ENCODE results near the gene IFNG-AS1. TPM values are rescaled to one million over a fixed set of nuclear protein-coding genes. Genes with fewer than 3 reads are reported as not detected.

Gene IFNG-AS1
- polyA plus RNA-seq, result not detected

DNA sequence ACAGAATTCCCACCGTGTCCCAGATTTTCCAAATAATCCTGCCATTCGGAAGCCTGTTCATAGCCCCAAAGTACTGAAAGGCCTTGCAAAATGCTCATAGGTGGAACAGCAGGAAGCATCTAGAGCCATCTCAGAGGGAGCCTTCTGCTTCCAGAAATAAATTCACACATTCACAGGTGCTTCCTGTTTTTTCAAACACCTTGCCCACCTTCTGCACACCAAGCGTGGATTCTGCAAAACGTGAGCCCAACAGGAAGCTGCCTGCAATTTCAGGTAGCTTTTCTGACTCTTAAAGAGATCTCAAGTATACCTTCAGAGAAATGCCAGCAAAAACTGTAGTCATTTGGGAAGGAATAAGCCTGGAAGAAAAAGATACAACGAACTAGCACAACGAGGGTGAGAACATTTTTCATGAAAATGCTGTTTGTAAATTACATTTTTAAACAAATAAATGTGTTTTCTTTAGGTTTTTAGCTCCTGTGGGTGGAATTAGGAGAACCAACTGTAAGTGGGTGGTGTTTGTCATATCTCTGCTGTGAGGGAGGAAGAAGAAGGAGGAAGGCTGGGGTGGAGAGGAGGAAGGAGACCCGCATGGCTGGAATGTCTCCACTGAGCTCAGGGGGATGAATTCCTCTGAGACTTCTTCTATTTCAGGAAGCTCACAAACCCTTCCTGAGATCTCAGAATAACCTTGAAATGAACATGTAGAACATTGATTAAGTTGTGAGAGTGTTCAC lies at the start of gene IFNG-AS1:
TSS of gene IFNG-AS1 (plus strand) at position 264 of the 737 bp plus-strand sequence.
- H3K27ac ChIP-seq (ENCODE audit: low read depth in 2 of 2, low read length in 1 of 2), result no peak within 1 kb of the TSS
- WGBS, 2 donors, result 53 to 57% methylated on average over 7 of the region's 7 CpGs
- no peaks in the 10 kb centered on the region for H3K36me3 ChIP-seq (ENCODE audit: control insufficient read depth in 2 of 2, insufficient read depth in 2 of 2, low read length in 1 of 2)
- H3K27me3 ChIP-seq (ENCODE audit: control insufficient read depth in 1 of 2, insufficient read depth in 2 of 2, low read length in 2 of 2), result peaks cover 0 to 2% of the 10 kb centered on the region in 2 donors
- H3K4me1 ChIP-seq (ENCODE audit: control insufficient read depth in 2 of 2, insufficient read depth in 2 of 2, low read length in 1 of 2), result no peaks in the 10 kb centered on the region
- no peak within 1 kb of the TSS for H3K4me3 ChIP-seq (ENCODE audit: low read depth in 1 of 2, low read length in 2 of 2)
- no peaks in the 10 kb centered on the region for H3K9me3 ChIP-seq (ENCODE audit: control insufficient read depth in 2 of 2, insufficient read depth in 1 of 2, low read depth in 1 of 2, low read length in 1 of 2)

DNA sequence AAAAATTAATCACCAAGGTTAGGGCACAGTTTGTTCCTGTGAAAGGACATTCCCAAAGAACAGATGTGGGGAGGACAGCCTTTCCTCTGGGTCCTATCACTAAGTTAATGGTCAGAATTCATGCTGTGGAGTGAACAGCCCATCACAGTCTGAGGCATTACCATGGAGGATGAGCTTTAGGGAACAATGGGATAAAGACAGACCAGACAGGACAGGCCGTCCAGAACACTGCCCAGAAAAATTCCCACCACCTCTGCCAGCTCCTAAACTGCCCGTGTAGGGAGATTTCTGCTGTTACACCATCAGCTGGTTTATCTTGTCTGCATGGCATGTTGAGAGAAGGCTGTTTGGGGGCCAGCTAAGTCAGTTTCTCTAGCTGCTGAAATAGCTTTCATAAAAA lies 49.6 kb upstream of the IFNG-AS1 start:
- Histone ChIP-seq H3K27me3 (ENCODE audit: control insufficient read depth in 1 of 2, insufficient read depth in 2 of 2, low read length in 2 of 2) (peaks cover 0 to 2% of the 10 kb centered on the region in 2 donors), H3K36me3 (ENCODE audit: control insufficient read depth in 2 of 2, insufficient read depth in 2 of 2, low read length in 1 of 2) (no peaks in the 10 kb centered on the region), H3K4me1 (ENCODE audit: control insufficient read depth in 2 of 2, insufficient read depth in 2 of 2, low read length in 1 of 2) (no peaks in the 10 kb centered on the region), H3K27ac (ENCODE audit: low read depth in 2 of 2, low read length in 1 of 2) (no peak overlapping the region), H3K4me3 (ENCODE audit: low read depth in 1 of 2, low read length in 2 of 2) (no peak overlapping the region), H3K9me3 (ENCODE audit: control insufficient read depth in 2 of 2, insufficient read depth in 1 of 2, low read depth in 1 of 2, low read length in 1 of 2) (no peaks in the 10 kb centered on the region)
- 39 to 53% methylated on average over 2 of the region's 2 CpGs for WGBS, 2 donors

DNA sequence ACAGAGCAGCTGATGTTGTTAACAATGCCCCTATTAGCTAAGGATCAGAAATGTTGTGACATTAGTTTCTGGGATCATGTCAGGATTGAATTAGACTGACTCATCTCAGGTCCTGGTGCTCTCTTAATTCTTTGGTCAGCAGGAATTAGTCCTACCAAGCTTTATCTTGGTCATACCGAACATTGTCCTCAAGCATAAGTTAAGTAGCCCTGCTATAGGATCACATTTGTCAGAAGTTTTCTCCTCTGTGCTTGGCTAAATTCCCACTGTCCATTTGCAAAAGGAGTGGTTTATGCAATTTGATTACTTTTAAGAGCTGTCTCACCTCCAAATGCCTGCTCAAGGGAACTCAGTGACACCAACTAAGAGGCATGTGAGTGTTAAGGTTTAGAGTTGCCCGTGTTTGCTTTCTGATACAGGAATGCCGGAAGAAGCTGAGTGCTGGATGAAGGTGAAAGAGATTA lies 48.4 kb upstream of the IFNG-AS1 start:
- peaks cover 0 to 2% of the 10 kb centered on the region in 2 donors for H3K27me3 ChIP-seq (ENCODE audit: control insufficient read depth in 1 of 2, insufficient read depth in 2 of 2, low read length in 2 of 2)
- no peaks in the 10 kb centered on the region for H3K9me3 ChIP-seq (ENCODE audit: control insufficient read depth in 2 of 2, insufficient read depth in 1 of 2, low read depth in 1 of 2, low read length in 1 of 2)
- H3K4me1 ChIP-seq (ENCODE audit: control insufficient read depth in 2 of 2, insufficient read depth in 2 of 2, low read length in 1 of 2), result no peaks in the 10 kb centered on the region
- no peak overlapping the region for H3K4me3 ChIP-seq (ENCODE audit: low read depth in 1 of 2, low read length in 2 of 2)
- 55 to 70% methylated on average over 3 of the region's 3 CpGs for WGBS, 2 donors
- H3K36me3 ChIP-seq (ENCODE audit: control insufficient read depth in 2 of 2, insufficient read depth in 2 of 2, low read length in 1 of 2), result no peaks in the 10 kb centered on the region
- H3K27ac ChIP-seq (ENCODE audit: low read depth in 2 of 2, low read length in 1 of 2), result no peak overlapping the region

DNA sequence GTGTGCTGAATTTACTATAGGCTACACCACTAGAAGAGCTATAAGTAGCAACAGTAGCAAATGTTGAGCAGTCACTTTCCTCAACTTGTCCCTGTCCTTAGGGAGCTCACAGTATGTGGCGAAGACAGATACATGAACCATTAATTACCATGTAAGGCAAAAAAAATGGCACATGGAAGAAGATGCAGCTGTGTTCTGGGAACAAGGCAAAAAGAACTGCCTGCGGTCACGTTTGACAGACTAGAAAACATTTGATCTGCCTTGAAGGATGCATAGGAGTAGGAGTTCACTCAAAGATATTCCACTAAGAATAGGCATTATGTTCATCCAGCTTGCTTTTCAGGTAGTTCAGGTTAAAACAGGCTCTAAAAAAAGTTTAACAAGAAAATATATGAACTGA lies 46.5 kb upstream of the IFNG-AS1 start:
- Histone ChIP-seq H3K27me3 (ENCODE audit: control insufficient read depth in 1 of 2, insufficient read depth in 2 of 2, low read length in 2 of 2) (peaks cover 0 to 2% of the 10 kb centered on the region in 2 donors), H3K27ac (ENCODE audit: low read depth in 2 of 2, low read length in 1 of 2) (no peak overlapping the region), H3K4me3 (ENCODE audit: low read depth in 1 of 2, low read length in 2 of 2) (no peak overlapping the region), H3K36me3 (ENCODE audit: control insufficient read depth in 2 of 2, insufficient read depth in 2 of 2, low read length in 1 of 2) (peaks cover 0 to 3% of the 10 kb centered on the region in 2 donors), H3K4me1 (ENCODE audit: control insufficient read depth in 2 of 2, insufficient read depth in 2 of 2, low read length in 1 of 2) (no peaks in the 10 kb centered on the region), H3K9me3 (ENCODE audit: control insufficient read depth in 2 of 2, insufficient read depth in 1 of 2, low read depth in 1 of 2, low read length in 1 of 2) (no peaks in the 10 kb centered on the region)
- WGBS, 2 donors, result 78 to 87% methylated on average over 3 of the region's 3 CpGs

DNA sequence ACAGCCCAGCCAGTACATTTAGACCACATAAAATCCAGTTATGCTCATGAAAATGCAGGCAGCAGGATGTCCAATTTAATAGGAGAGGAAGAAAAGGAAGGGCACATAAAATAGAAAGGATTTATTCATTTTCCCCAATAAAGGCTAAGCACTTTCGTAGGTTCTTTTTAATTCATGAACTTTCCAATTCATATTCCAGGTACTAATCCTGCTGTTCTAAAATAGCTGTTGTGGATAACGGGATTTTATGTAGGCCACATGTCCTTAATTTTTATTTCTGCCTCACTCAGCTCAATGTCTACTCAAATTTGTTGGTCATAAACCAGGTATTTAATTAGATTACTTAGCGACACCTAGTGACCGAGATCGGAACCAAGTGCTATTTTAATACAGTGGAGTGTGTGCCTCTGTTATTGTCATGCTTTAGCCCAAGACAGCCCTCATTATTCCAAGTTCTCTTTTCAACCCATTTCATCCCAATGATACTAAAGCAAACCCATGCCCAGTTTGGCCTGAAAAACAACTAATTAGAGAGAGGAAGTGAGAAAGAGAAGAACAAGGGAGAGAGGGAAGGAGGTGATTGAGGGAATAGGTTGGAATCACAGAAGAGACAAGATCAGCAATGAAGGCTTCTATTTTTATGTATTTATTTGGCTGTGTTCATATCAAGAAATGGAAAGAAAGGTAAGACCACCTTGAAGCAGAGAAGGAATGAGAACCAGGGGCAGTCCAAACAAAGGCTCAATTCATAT lies 45.9 kb upstream of the IFNG-AS1 start:
- no peak overlapping the region for H3K27ac ChIP-seq (ENCODE audit: low read depth in 2 of 2, low read length in 1 of 2)
- peaks cover 0 to 2% of the 10 kb centered on the region in 2 donors for H3K27me3 ChIP-seq (ENCODE audit: control insufficient read depth in 1 of 2, insufficient read depth in 2 of 2, low read length in 2 of 2)

DNA sequence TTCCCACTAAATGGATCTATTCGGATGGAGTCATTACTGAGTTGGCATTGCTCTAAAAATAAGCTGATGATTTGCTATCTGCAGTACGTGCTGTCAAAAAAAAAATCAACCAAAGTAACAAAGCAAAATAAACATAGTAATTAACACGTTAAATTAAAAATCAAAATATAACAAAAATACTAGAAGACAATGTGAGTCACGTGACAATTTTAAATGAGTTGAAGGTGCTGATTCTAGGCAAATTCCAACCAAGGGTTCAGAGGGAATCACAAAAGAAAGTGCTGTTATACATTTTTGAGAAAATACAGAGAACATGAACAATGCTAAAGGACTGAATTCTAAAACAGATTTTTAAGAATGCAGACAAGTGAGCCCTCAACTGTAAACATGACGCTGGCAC lies 45.2 kb upstream of the IFNG-AS1 start:
- WGBS, 2 donors, result 81% methylated on average over 5 of the region's 5 CpGs

More for the DNA sequence above, 45.9 kb upstream of the IFNG-AS1 start:
- Histone ChIP-seq H3K4me3 (ENCODE audit: low read depth in 1 of 2, low read length in 2 of 2) (no peak overlapping the region), H3K4me1 (ENCODE audit: control insufficient read depth in 2 of 2, insufficient read depth in 2 of 2, low read length in 1 of 2) (no peaks in the 10 kb centered on the region), H3K9me3 (ENCODE audit: control insufficient read depth in 2 of 2, insufficient read depth in 1 of 2, low read depth in 1 of 2, low read length in 1 of 2) (no peaks in the 10 kb centered on the region), H3K36me3 (ENCODE audit: control insufficient read depth in 2 of 2, insufficient read depth in 2 of 2, low read length in 1 of 2) (peaks cover 0 to 3% of the 10 kb centered on the region in 2 donors)
- WGBS, 2 donors, result 15 to 18% methylated on average over 5 of the region's 5 CpGs

DNA sequence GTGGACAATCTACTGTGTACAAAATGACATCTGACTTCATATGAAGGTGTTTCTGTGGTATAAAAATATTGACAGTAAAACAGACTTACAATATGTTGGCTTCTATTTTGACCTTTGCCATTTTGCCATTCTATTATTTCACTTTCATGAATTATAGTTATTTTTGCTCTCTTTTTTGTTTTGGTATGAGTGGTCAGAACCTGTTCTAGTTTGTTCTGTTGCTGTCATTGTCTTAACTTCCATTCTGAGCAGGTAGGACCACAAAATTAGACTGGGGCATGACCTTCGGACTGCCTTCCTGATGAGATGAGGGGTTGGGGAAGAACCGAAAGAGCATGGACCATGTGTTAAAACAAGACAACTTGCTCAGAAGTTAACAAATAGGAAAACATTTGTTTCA lies 36.5 kb upstream of the IFNG-AS1 start:
- Histone ChIP-seq H3K9me3 (ENCODE audit: control insufficient read depth in 2 of 2, insufficient read depth in 1 of 2, low read depth in 1 of 2, low read length in 1 of 2) (no peaks in the 10 kb centered on the region), H3K36me3 (ENCODE audit: control insufficient read depth in 2 of 2, insufficient read depth in 2 of 2, low read length in 1 of 2) (no peaks in the 10 kb centered on the region), H3K27me3 (ENCODE audit: control insufficient read depth in 1 of 2, insufficient read depth in 2 of 2, low read length in 2 of 2) (no peaks in the 10 kb centered on the region), H3K27ac (ENCODE audit: low read depth in 2 of 2, low read length in 1 of 2) (no peak overlapping the region), H3K4me1 (ENCODE audit: control insufficient read depth in 2 of 2, insufficient read depth in 2 of 2, low read length in 1 of 2) (no peaks in the 10 kb centered on the region), H3K4me3 (ENCODE audit: low read depth in 1 of 2, low read length in 2 of 2) (no peak overlapping the region)
- whole genome bisulfite sequencing, 2 donors, result 90 to 95% methylated on average over 2 of the region's 2 CpGs

More for the DNA sequence above, 45.2 kb upstream of the IFNG-AS1 start:
- no peaks in the 10 kb centered on the region for H3K4me1 ChIP-seq (ENCODE audit: control insufficient read depth in 2 of 2, insufficient read depth in 2 of 2, low read length in 1 of 2)
- H3K27me3 ChIP-seq (ENCODE audit: control insufficient read depth in 1 of 2, insufficient read depth in 2 of 2, low read length in 2 of 2), result no peaks in the 10 kb centered on the region
- no peak overlapping the region for H3K27ac ChIP-seq (ENCODE audit: low read depth in 2 of 2, low read length in 1 of 2)
- no peaks in the 10 kb centered on the region for H3K9me3 ChIP-seq (ENCODE audit: control insufficient read depth in 2 of 2, insufficient read depth in 1 of 2, low read depth in 1 of 2, low read length in 1 of 2)
- peaks cover 0 to 3% of the 10 kb centered on the region in 2 donors for H3K36me3 ChIP-seq (ENCODE audit: control insufficient read depth in 2 of 2, insufficient read depth in 2 of 2, low read length in 1 of 2)
- no peak overlapping the region for H3K4me3 ChIP-seq (ENCODE audit: low read depth in 1 of 2, low read length in 2 of 2)

DNA sequence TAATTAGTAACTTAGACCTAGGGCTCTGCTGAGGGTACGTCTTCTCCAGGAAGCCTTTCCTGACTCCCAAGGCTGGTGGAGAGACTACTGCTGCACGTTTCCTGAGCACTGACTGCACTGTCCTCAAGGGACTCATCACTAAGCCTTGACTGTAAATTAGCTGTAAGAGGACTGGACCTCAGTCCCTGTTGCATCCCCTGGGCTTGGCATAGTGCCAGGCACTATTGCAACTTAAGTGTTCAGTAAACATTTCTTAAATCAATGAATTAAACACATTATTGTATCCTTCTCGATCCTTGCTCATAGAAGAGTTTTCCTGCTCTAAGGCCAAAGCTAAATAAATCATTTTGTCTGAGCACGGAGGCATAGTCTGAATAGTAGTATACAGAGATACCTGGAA lies 31.9 kb upstream of the IFNG-AS1 start:
- 44 to 52% methylated on average over 4 of the region's 4 CpGs for WGBS, 2 donors
- H3K36me3 ChIP-seq (ENCODE audit: control insufficient read depth in 2 of 2, insufficient read depth in 2 of 2, low read length in 1 of 2), result no peaks in the 10 kb centered on the region
- H3K27me3 ChIP-seq (ENCODE audit: control insufficient read depth in 1 of 2, insufficient read depth in 2 of 2, low read length in 2 of 2), result no peaks in the 10 kb centered on the region
- H3K4me3 ChIP-seq (ENCODE audit: low read depth in 1 of 2, low read length in 2 of 2), result no peak overlapping the region
- no peaks in the 10 kb centered on the region for H3K9me3 ChIP-seq (ENCODE audit: control insufficient read depth in 2 of 2, insufficient read depth in 1 of 2, low read depth in 1 of 2, low read length in 1 of 2)
- no peak overlapping the region for H3K27ac ChIP-seq (ENCODE audit: low read depth in 2 of 2, low read length in 1 of 2)
- no peaks in the 10 kb centered on the region for H3K4me1 ChIP-seq (ENCODE audit: control insufficient read depth in 2 of 2, insufficient read depth in 2 of 2, low read length in 1 of 2)

DNA sequence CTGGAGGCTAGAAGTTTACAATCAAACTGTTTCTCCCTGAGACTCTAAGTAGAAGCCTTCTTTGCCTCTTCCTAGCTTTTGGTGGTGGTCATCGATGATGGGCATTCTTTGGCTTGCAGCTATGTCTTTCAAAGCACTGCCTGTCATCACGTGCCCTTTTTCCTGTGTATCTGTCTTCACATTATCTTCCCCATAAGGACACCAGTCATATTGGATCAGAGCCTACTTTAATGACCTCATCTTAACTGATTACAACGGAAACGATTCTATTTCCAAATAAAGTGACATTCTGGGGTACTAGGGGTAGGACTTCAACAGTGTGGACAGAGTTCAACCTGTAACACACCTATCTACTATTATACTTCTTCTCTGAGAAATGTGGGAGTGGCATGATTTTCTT lies 31.1 kb upstream of the IFNG-AS1 start:
- Histone ChIP-seq H3K4me3 (ENCODE audit: low read depth in 1 of 2, low read length in 2 of 2) (no peak overlapping the region), H3K27me3 (ENCODE audit: control insufficient read depth in 1 of 2, insufficient read depth in 2 of 2, low read length in 2 of 2) (no peaks in the 10 kb centered on the region), H3K9me3 (ENCODE audit: control insufficient read depth in 2 of 2, insufficient read depth in 1 of 2, low read depth in 1 of 2, low read length in 1 of 2) (no peaks in the 10 kb centered on the region), H3K36me3 (ENCODE audit: control insufficient read depth in 2 of 2, insufficient read depth in 2 of 2, low read length in 1 of 2) (no peaks in the 10 kb centered on the region), H3K4me1 (ENCODE audit: control insufficient read depth in 2 of 2, insufficient read depth in 2 of 2, low read length in 1 of 2) (no peaks in the 10 kb centered on the region), H3K27ac (ENCODE audit: low read depth in 2 of 2, low read length in 1 of 2) (no peak overlapping the region)
- WGBS, 2 donors, result 55 to 64% methylated on average over 4 of the region's 4 CpGs

Data from esophagus (tissue), 2 donors.